HFFc6 (cell line): ENCODE data around the gene TAGLN2. TPM values are rescaled to one million over a fixed set of nuclear protein-coding genes. Genes with fewer than 3 reads are reported as not detected.

ENCODE experiments used
- DNase-seq: peaks from one replicate; pipeline ENCODE4 v3.0.0-alpha.2; 2018
- H3K27ac Mint-ChIP-seq: 2 replicates; pipeline ENCODE4 v1.8.0; 2020; ENCODE audit warnings: mild to moderate bottlenecking, mixed read lengths
- H3K27me3 Mint-ChIP-seq: 2 replicates; pipeline ENCODE4 v1.8.0; 2021; ENCODE audit warnings: mild to moderate bottlenecking, moderate library complexity, mixed read lengths; ENCODE audit not compliant: insufficient read depth
- H3K36me3 Mint-ChIP-seq: 2 replicates; pipeline ENCODE4 v1.8.0; 2021; ENCODE audit warnings: low read depth, mixed read lengths
- H3K4me1 Mint-ChIP-seq: 2 replicates; pipeline ENCODE4 v1.8.0; 2020; ENCODE audit warnings: low read depth, mixed read lengths
- H3K4me3 Mint-ChIP-seq: 2 replicates; pipeline ENCODE4 v1.8.0; 2020; ENCODE audit warnings: mild to moderate bottlenecking, moderate library complexity, mixed read lengths
- H3K9me3 Mint-ChIP-seq: 2 replicates; pipeline ENCODE4 v1.8.0; 2020; ENCODE audit warnings: mild to moderate bottlenecking, mixed read lengths
- CTCF ChIP-seq: fragments of 200-600 bp; sonication (generic); IDR thresholded peaks from 2 replicates; pipeline ENCODE4 v1.5.0; 2021; ENCODE audit warnings: antibody characterized with exemption, mild to moderate bottlenecking
- total RNA-seq, 6 experiments: library from RNA; stranded (reverse); fragmentation: NEBNext Ultra II Directional; extraction: Animal tissue kit (Norgen Biotek cat#: 25700); gene quantifications; 2 replicates in 1 of 6; 3 replicates in 5 of 6; pipeline ENCODE4 v1.2.3, GENCODE V29; 2021

Gene TAGLN2
- total RNA-seq, 6 experiments from 2014 or later: 560 to 914 (median 815) TPM

GRCh38 chr1:159960721-159961381, 35.5 kb upstream of the TAGLN2 start:
- H3K4me3 Mint-ChIP-seq: peak overlapping the region; percentile 50
- no peaks in the 10 kb centered on the region for H3K36me3 Mint-ChIP-seq
- H3K27ac Mint-ChIP-seq: peak overlapping the region; percentile 37
- H3K4me1 Mint-ChIP-seq: peaks cover 22% of the 10 kb centered on the region
- peaks cover 21% of the 10 kb centered on the region; the same call in 1 of the 2 replicates for H3K27me3 Mint-ChIP-seq
- peak; percentile 82 for DNase-seq
- TF ChIP-seq CTCF: no peak
- H3K9me3 Mint-ChIP-seq: no peaks in the 10 kb centered on the region

- no peaks in the 10 kb centered on the region for H3K9me3 Mint-ChIP-seq
Measured at GRCh38 chr1:159959451-159959850, 34.1 kb upstream of the TAGLN2 start.

GRCh38 chr1:159958719-159959380, 33.5 kb upstream of the TAGLN2 start:
- no peak for TF ChIP-seq CTCF
- no peak for DNase-seq

More at GRCh38 chr1:159959451-159959850, 34.1 kb upstream of the TAGLN2 start:
- no peak for TF ChIP-seq CTCF
- DNase-seq: no peak
- Mint-ChIP-seq H3K36me3 (no peaks in the 10 kb centered on the region), H3K4me3 (no peak overlapping the region), H3K27ac (peak overlapping the region; percentile 3; the same call in 1 of the 2 replicates), H3K4me1 (peaks cover 23% of the 10 kb centered on the region), H3K27me3 (peaks cover 13% of the 10 kb centered on the region; the same call in 1 of the 2 replicates)

GRCh38 chr1:159957824-159958268, 32.5 kb upstream of the TAGLN2 start:
- Mint-ChIP-seq H3K36me3 (no peaks in the 10 kb centered on the region), H3K4me3 (no peak overlapping the region), H3K4me1 (peaks cover 34% of the 10 kb centered on the region), H3K27me3 (peaks cover 14% of the 10 kb centered on the region), H3K27ac (no peak overlapping the region), H3K9me3 (no peaks in the 10 kb centered on the region)
- no peak for DNase-seq
- no peak for TF ChIP-seq CTCF

More at GRCh38 chr1:159958719-159959380, 33.5 kb upstream of the TAGLN2 start:
- Mint-ChIP-seq H3K4me3 (no peak overlapping the region), H3K4me1 (peaks cover 29% of the 10 kb centered on the region), H3K27me3 (peaks cover 10% of the 10 kb centered on the region), H3K9me3 (no peaks in the 10 kb centered on the region), H3K36me3 (no peaks in the 10 kb centered on the region), H3K27ac (no peak overlapping the region)

GRCh38 chr1:159955456-159955855, 30.1 kb upstream of the TAGLN2 start:
- no peak for DNase-seq
- H3K36me3 Mint-ChIP-seq: no peaks in the 10 kb centered on the region
- no peak overlapping the region for H3K4me3 Mint-ChIP-seq
- H3K27ac Mint-ChIP-seq: no peak overlapping the region
- no peaks in the 10 kb centered on the region for H3K9me3 Mint-ChIP-seq
- TF ChIP-seq CTCF: no peak
- peaks cover 30% of the 10 kb centered on the region for H3K27me3 Mint-ChIP-seq
- H3K4me1 Mint-ChIP-seq: peaks cover 21% of the 10 kb centered on the region
